Measurements from ENCODE around the gene FOXL3.
"Not testable (repeated sequence)": the region's sequence is repeated elsewhere in the genome, so short reads cannot be mapped to it uniquely, and the experiment has no call there.

The FOXL3 gene

DNA sequence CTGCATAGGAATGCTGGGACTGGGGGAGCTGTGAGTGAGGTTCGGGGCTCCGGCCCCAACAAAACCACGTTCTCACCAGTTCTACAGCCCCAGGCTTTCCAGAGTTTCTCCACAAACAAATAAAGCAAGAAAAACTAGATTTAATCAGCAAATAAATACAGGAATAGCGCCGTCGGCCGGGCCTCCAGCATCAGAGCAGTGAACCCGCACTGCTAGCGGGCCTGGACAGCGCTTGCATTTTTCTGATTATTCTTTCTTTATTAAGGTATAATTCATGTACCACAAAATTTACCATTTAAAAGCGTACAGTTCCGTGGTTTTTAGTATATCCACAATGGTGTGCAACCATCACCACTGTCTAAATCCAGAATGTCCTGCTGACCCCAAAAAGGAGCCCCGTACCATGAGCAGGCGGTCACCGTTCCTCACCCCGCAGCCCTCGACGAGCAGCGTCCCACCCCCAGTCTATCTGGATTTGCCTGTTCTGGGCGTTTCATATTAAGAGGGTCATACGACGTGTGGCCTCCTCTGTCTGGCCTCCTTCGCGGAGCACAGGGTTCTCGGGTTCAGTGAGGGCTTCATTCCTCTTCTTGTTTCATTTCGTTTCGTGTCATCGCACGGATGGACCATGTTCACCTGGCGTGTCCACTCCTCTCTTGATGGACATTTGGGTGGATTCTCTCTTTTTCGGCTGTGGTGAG lies 35.5 kb upstream of the FOXL3 start:
- in situ Hi-C loops (cut with HindIII; ENCODE audit: low sequenced_read_pairs): no loop called here

DNA sequence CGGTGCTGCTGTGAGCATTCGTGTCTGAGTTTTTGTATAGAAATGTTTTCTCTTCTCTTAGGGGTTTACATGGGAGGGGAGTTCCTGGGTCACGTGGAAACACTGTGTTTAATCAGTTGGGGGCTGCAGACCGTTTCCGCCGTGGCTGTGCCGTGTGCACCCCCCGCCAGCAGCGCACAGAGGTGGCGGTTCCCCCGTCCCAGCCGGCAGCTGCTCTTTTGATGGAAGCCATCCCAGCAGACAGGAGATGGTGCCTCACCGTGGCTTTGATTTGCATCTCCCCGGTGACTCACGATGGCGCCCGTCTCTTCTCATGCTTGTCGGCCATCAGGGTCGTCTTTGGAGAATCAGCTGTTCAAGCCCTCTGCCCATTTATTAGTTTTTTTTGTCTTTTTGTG lies 34.9 kb upstream of the FOXL3 start:
- in situ Hi-C loops (cut with HindIII; ENCODE audit: low sequenced_read_pairs): no loop called here

- in situ Hi-C loops (cut with HindIII; ENCODE audit: low sequenced_read_pairs): no loop called here
Observed at GRCh38 chr7:255721-256361, 34.1 kb upstream of the FOXL3 start.

GRCh38 chr7:256461-256940 lies 33.5 kb upstream of the FOXL3 start:
- in situ Hi-C loops (cut with HindIII; ENCODE audit: low sequenced_read_pairs): no loop called here

DNA sequence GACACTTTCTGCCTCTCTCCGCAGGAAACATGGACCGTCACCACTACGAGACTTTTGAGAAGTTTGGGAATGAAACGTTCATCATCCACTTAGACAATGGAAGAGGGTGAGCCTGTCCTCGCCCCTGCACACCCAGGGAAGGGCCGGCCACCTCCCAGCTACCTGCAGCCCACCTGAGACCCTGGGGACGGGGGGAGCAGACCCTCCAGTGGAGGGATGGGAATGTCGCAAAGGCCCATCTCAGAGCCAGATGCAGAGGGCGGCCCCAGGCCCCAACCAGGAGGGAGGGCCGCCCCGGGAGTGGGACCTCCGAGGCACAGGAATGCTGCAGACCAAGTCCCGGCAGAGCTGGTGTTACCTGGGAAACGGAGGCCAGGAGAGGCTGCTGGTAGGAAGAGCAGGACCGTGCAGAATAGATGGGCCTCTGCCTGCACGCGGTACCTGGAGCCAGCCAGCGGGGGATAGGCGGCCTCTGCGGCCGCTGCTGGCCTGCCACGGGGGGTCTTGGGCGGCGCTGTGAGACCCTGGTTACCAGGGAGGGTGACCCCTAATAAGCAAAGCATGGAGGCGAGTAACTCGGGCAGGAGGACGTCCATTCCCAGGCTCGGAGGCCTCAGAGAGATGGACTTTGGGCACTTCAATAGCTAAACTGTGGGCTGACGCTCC lies 32.9 kb upstream of the FOXL3 start:
- in situ Hi-C loops (cut with HindIII; ENCODE audit: low sequenced_read_pairs): no loop called here

- in situ Hi-C loops (cut with HindIII; ENCODE audit: low sequenced_read_pairs): no loop called here
Observed at GRCh38 chr7:257647-257992, 32.4 kb upstream of the FOXL3 start.

GRCh38 chr7:258476-259190 lies 31.3 kb upstream of the FOXL3 start:
- in situ Hi-C loops (cut with HindIII; ENCODE audit: low sequenced_read_pairs): no loop called here

DNA sequence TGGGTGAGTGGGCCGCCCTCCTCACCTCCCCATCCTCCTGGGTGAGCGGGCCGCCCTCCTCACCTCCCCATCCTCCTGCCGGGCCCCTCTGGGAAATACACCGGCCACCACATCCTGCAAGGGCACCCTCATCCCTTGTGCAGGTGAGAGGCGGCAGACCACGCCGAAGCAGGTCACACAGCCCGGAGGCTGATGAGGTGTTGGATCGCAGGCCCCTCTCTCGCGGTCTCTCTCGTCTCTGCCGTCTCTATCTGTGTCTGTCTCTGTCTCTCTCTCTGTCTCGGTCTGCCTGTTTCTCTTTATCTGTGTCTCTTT lies 30.8 kb upstream of the FOXL3 start:
- in situ Hi-C loops (cut with HindIII; ENCODE audit: low sequenced_read_pairs): no loop called here

DNA sequence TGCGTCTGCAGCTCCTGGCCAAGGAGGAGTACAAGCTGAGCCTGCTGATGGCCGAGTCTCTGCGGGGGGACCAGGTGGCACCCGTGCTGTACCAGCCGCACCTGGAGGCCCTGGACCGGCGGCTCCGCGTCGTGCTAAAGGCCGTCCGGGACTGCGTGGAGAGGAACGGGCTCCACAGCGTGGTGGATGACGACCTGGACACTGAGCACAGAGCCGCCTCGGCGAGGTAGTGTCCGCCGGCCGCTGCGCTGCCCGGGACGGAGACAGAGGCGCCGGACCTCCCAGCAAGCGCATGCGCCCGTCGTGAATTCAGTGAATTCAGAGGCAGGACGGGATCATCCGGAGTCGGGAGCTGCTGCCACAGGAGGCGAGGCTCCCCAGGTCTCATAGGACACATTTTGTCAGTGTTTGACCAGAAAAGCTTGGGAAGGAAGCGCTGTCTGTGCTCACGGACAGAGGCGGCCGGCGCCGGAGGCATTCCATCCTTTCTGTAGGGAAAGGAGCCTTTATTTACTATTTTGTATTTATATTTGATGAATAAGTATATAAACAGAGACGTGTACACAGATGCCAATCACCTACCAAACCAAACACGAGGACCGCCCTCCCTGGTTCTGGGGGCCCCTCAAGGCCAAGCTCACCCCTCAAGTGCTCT lies 30.1 kb upstream of the FOXL3 start:
- in situ Hi-C loops (cut with HindIII; ENCODE audit: low sequenced_read_pairs): no loop called here

DNA sequence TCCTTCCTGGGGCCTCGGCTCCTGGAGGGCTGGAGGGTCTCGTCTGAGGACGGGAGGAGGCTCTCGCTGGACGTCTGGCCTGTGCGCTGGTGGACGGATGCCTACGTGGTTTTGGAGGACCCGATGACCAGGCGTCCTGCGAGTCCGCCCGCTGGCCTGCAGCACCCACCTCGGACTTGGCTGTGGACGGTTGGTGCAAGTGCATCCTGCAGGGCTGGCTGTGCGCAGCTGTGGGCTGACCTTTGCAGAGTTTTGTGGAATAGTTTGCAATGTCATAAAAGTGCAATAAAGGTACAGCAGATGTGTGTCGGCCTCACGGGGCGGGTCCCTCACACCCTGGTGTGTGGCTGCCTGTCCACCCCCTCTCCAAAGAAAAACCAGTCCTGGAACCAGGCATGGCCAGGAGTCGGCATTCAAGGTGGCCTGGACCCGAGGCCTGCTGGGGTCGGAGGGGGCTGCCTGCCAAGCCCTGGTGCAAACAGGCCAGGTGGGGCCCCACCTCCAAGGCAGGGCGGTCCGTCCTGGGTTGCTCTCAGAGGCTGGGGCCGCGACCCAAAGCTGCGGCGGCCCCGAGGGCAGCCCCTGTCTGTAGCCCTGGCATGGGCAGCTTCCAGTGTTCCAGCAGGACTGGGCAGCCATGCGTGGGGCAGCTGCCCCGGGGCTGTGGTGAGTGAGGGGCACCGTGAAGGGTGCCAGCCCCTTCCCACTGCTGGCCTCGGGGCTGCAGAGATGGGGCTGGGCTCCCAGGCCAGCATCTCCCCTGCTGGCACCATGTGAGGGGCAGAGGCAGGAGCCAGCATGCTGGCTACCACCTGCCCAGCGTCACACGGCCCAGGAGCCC lies 29.3 kb upstream of the FOXL3 start:
- in situ Hi-C loops (cut with HindIII; ENCODE audit: low sequenced_read_pairs): no loop called here

- in situ Hi-C loops (cut with HindIII; ENCODE audit: low sequenced_read_pairs): no loop called here
Observed at GRCh38 chr7:261341-262250, 28.4 kb upstream of the FOXL3 start.

GRCh38 chr7:262251-262572 lies 27.8 kb upstream of the FOXL3 start:
- in situ Hi-C loops (cut with HindIII; ENCODE audit: low sequenced_read_pairs): no loop called here

DNA sequence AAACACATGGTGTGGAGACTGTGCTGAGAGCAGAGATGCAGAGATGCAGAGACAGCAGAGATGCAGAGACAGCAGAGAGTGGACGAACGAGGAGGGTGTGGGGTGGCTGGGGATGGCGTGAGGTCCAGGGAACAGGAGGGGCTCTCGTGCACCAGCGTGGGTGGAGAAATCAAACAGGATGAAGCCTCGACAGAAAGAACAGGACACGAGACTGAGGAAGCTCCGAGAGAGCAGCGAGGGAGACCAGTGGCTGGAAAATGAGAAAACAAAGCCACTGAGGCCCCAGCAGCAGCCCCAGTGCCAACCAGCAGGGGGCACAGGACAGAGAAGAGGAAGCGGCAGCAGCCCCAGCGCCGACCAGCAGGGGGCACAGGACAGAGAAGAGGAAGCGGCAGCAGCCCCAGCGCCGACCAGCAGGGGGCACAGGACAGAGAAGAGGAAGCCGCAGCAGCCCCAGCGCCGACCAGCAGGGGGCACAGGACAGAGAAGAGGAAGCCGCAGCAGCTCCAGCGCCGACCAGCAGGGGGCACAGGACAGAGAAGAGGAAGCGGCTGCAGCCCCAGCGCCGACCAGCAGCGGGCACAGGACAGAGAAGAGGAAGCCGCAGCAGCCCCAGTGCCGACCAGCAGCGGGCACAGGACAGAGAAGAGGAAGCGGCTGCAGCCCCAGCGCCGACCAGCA lies 27.2 kb upstream of the FOXL3 start:
- in situ Hi-C loops (cut with HindIII; ENCODE audit: low sequenced_read_pairs): not testable (repeated sequence)

DNA sequence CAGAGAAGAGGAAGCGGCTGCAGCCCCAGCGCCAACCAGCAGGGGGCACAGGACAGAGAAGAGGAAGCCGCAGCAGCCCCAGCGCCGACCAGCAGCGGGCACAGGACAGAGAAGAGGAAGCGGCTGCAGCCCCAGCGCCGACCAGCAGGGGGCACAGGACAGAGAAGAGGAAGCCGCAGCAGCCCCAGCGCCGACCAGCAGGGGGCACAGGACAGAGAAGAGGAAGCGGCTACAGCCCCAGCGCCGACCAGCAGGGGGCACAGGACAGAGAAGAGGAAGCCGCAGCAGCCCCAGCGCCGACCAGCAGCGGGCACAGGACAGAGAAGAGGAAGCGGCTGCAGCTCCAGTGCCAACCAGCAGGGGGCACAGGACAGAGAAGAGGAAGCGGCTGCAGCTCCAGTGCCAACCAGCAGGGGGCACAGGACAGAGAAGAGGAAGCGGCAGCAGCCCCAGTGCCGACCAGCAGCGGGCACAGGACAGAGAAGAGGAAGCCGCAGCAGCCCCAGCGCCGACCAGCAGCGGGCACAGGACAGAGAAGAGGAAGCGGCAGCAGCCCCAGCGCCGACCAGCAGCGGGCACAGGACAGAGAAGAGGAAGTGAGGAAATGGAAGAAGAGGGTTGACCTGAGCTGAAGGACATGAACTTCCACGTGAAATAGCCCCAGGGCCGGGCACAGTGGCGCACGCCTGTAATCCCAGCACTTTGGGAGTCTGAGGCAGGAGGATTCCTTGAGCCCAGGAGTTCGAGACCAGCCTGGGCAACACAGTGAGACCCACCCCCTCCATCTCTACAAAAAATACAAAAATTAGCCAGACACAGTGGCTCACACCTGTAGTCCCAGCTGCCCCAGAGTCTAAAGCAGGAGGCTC lies 26.3 kb upstream of the FOXL3 start:
- in situ Hi-C loops (cut with HindIII; ENCODE audit: low sequenced_read_pairs): not testable (repeated sequence)

- in situ Hi-C loops (cut with HindIII; ENCODE audit: low sequenced_read_pairs): no loop called here
Observed at GRCh38 chr7:264541-265191, 25.3 kb upstream of the FOXL3 start.

GRCh38 chr7:265192-265997 lies 24.6 kb upstream of the FOXL3 start:
- in situ Hi-C loops (cut with HindIII; ENCODE audit: low sequenced_read_pairs): no loop called here

All from DLD1 (cell line).